Adrenal gland (tissue), 12 donors: ENCODE data around the gene LRRC31. TPM values are rescaled to one million over a fixed set of nuclear protein-coding genes. Genes with fewer than 3 reads are reported as not detected.

Experiments used
- DNase-seq, 7 donors: peaks; one replicate each; pipeline ENCODE4 v3.0.0-alpha.2; 2019 to 2020
- H3K27ac ChIP-seq, 5 donors: fragments of 200-600 bp; sonication (generic) in 4 of 5; 1 replicate in 3 of 5; 2 replicates in 2 of 5; pipeline versions ENCODE4 v1.5.1 to v1.8.0; 2016 to 2020; ENCODE audit warnings: mild to moderate bottlenecking in 1 of 5
- H3K27me3 ChIP-seq: fragments of 200-600 bp; 2 replicates; pipeline ENCODE4 v1.8.0; 2021
- H3K36me3 ChIP-seq, 2 donors: fragments of 200-600 bp; replicated peaks in 1 of 2; 1 replicate in 1 of 2; 2 replicates in 1 of 2; pipeline versions ENCODE4 v1.5.1 to v1.8.0; 2018 to 2022
- H3K4me1 ChIP-seq, 2 donors: fragments of 200-600 bp; replicated peaks in 1 of 2; 1 replicate in 1 of 2; 2 replicates in 1 of 2; pipeline versions ENCODE4 v1.5.1 to v1.8.0; 2018 to 2021
- H3K4me3 ChIP-seq, 4 donors: fragments of 200-600 bp; sonication (generic) in 3 of 4; one replicate each; pipeline ENCODE4 v1.5.1; 2016 to 2018
- H3K9me3 ChIP-seq, 3 donors: fragments of 200-600 bp; sonication (generic) in 1 of 3; replicated peaks in 1 of 3; 1 replicate in 2 of 3; 2 replicates in 1 of 3; pipeline versions ENCODE4 v1.5.1 to v1.8.0; 2016 to 2021
- CTCF ChIP-seq, 6 experiments: fragments of 450-650 bp in 4 of 6; fragments of 200-600 bp in 2 of 6; sonication (generic) in 1 of 6; IDR thresholded peaks; 1 replicate in 5 of 6; 2 replicates in 1 of 6; pipeline versions ENCODE4 v1.5.1 to v1.8.0; 2016 to 2021; ENCODE audit warnings: antibody characterized with exemption in 6 of 6, mild to moderate bottlenecking in 2 of 6, moderate library complexity in 1 of 6
- POLR2A ChIP-seq, 2 donors: fragments of 450-650 bp; IDR thresholded peaks; one replicate each; pipeline ENCODE4 v1.6.1; 2017; ENCODE audit warnings: antibody characterized with exemption in 2 of 2, mild to moderate bottlenecking in 2 of 2, moderate library complexity in 1 of 2
- WGBS, 4 donors: extraction: QIAGEN DNeasy Blood & Tissue Kit in 2 of 4; methylation state at CpG; one replicate each; pipeline versions ENCODE4 v1.1.5 to v1.1.7; 2013 to 2017; 5-methylcytosine and 5-hydroxymethylcytosine counted together
- intact Hi-C, 2 donors: fragments of 100-400 bp; cut with DNase I; formaldehyde crosslinking; loops; one replicate each; pipeline versions ENCODE4 v1.14.1 to v1.15.0; 2022 to 2023
- polyA plus RNA-seq, 3 donors: library from polyadenylated mRNA; stranded (reverse); fragments of 200-250 nt in 2 of 3; fragments of 350-450 nt in 1 of 3; fragmentation: Illumina TruSeq in 1 of 3; extraction: RNeasy Lipid Tissue Mini Kit (QIAGEN cat#74804) in 1 of 3; gene quantifications; one replicate each; pipeline ENCODE4 v1.2.3, GENCODE V29; 2013 to 2014
- total RNA-seq, 9 donors: library from RNA; depleted of rRNA in 4 of 9; stranded (reverse); fragments of >200 nt in 4 of 9; fragments of 120-200 nt in 1 of 9; fragmentation: NEBNext Ultra II Directional in 1 of 9; extraction: Animal tissue kit (Norgen Biotek cat#: 25700) in 1 of 9; gene quantifications; one replicate each; pipeline versions ENCODE4 v1.1.0 to v1.2.4, GENCODE V29; 2013 to 2023
- donor health status: healthy with polysubstance abuse.
- donor health status: Bipolar disorder and iron deficiency.
- donor health status: DM: yes; HTN: yes; CAD: no.
- donor health status: DM: no; HTN: no; CAD: no.
- donor health status: DM: no; HTN: no; CAD: no.
- donor health status: DM: yes; HTN: yes; CAD: no.

The LRRC31 gene
- total and polyA plus RNA-seq, 12 donors, result 0.06 TPM; not detected in 11

GRCh38 chr3:169907944-169908343 lies 38.2 kb upstream of the LRRC31 start:
- intact Hi-C loops, result no loop called here
- no peaks in the 10 kb centered on the region for H3K36me3 ChIP-seq
- DNase-seq, result no peak
- H3K27me3 ChIP-seq, result no peaks in the 10 kb centered on the region
- no peaks in the 10 kb centered on the region for H3K4me1 ChIP-seq
- no peaks in the 10 kb centered on the region for H3K9me3 ChIP-seq
- WGBS, 4 donors, result 78 to 91% (median 81%) methylated on average over 3 to 4 of the region's 4 CpGs
- TF ChIP-seq POLR2A (IDR thresholded peaks at IDR 0.05) (no peak), CTCF (IDR thresholded peaks at IDR 0.05) (no peak)
- H3K4me3 ChIP-seq, result no peak overlapping the region
- H3K27ac ChIP-seq, result no peak overlapping the region

- Histone ChIP-seq H3K4me3 (no peak overlapping the region), H3K9me3 (peaks cover 0 to under 1% (median 0%) of the 10 kb centered on the region in 3 donors), H3K27me3 (no peaks in the 10 kb centered on the region), H3K36me3 (no peaks in the 10 kb centered on the region), H3K4me1 (no peaks in the 10 kb centered on the region), H3K27ac (no peak overlapping the region)
- DNase-seq, result no peak
- TF ChIP-seq CTCF (IDR thresholded peaks at IDR 0.05) (no peak), POLR2A (IDR thresholded peaks at IDR 0.05) (no peak)
- intact Hi-C loops, result no loop called here
Measured at GRCh38 chr3:169907476-169907875, 37.7 kb upstream of the LRRC31 start.

GRCh38 chr3:169905404-169905803 lies 35.7 kb upstream of the LRRC31 start:
- no peak overlapping the region for H3K4me3 ChIP-seq
- DNase-seq, result no peak
- 76 to 91% (median 78%) methylated on average over 6 of the region's 6 CpGs for WGBS, 4 donors
- H3K36me3 ChIP-seq, result no peaks in the 10 kb centered on the region
- H3K27ac ChIP-seq, result no peak overlapping the region
- H3K4me1 ChIP-seq, result no peaks in the 10 kb centered on the region
- intact Hi-C loops, result no loop called here
- no peaks in the 10 kb centered on the region for H3K27me3 ChIP-seq
- TF ChIP-seq CTCF (IDR thresholded peaks at IDR 0.05) (no peak), POLR2A (IDR thresholded peaks at IDR 0.05) (no peak)
- peaks cover 0 to 20% (median 0%) of the 10 kb centered on the region in 3 donors for H3K9me3 ChIP-seq

GRCh38 chr3:169901453-169901852 lies 31.7 kb upstream of the LRRC31 start:
- Histone ChIP-seq H3K27me3 (no peaks in the 10 kb centered on the region), H3K4me3 (no peak overlapping the region), H3K9me3 (peaks cover 0 to 20% (median 0%) of the 10 kb centered on the region in 3 donors), H3K36me3 (no peaks in the 10 kb centered on the region), H3K4me1 (no peaks in the 10 kb centered on the region), H3K27ac (no peak overlapping the region)
- no peak for DNase-seq
- TF ChIP-seq CTCF (IDR thresholded peaks at IDR 0.05) (no peak), POLR2A (IDR thresholded peaks at IDR 0.05) (no peak)
- intact Hi-C loops, result no loop called here
- 81 to 97% (median 85%) methylated on average over 1 of the region's 1 CpG for WGBS, 4 donors
